Motor neuron (in vitro differentiated cells): ENCODE results near the gene ARL13A. TPM values are rescaled to one million over a fixed set of nuclear protein-coding genes. Genes with fewer than 3 reads are reported as not detected.
A peak's percentile ranks its signal among the peaks of the same experiment; 100 is the strongest.
"Not testable (repeated sequence)": the region's sequence is repeated elsewhere in the genome, so short reads cannot be mapped to it uniquely, and the experiment has no call there.

ENCODE experiments used
- ATAC-seq, 8 experiments: fragments of 200-7000 bp; cut with Tn5 transposase; replicated peaks in 6 of 8; 2 replicates each; pipeline ENCODE4 v1.8.0; 2021; ENCODE audit warnings: mild to moderate bottlenecking in 8 of 8, moderate library complexity in 8 of 8
- H3K27ac ChIP-seq, 2 donors: fragments of 250-450 bp; sonication (Bioruptor Pico); 2 replicates each; pipeline ENCODE4 v1.9.0; 2021; ENCODE audit warnings: antibody characterized with exemption in 2 of 2, mild to moderate bottlenecking in 2 of 2, moderate library complexity in 1 of 2
- H3K4me1 ChIP-seq, 2 donors: fragments of 250-450 bp; sonication (Bioruptor Pico); replicated peaks in 1 of 2; 2 replicates each; pipeline ENCODE4 v1.6.1; 2021; ENCODE audit warnings: antibody characterized with exemption in 2 of 2, mild to moderate bottlenecking in 2 of 2, moderate library complexity in 1 of 2
- H3K4me3 ChIP-seq, 5 donors: fragments of 250-450 bp; sonication (Bioruptor Pico); 2 replicates each; pipeline ENCODE4 v1.9.0; 2021; ENCODE audit warnings: antibody characterized with exemption in 5 of 5, mild to moderate bottlenecking in 5 of 5, moderate library complexity in 4 of 5
- WGBS, 10 experiments: fragments of 450-650 bp; shearing (Covaris generic); methylation state at CpG; one replicate each; pipeline ENCODE4 v1.0.0; 2022; 5-methylcytosine and 5-hydroxymethylcytosine counted together
- in situ Hi-C, 9 experiments: fragments of 400-800 bp; cut with MboI; loops; one replicate each; pipeline ENCODE4 v1.15.0; 2021; ENCODE audit warnings: low sequenced_read_pairs in 9 of 9, low pct_unique_long_range_greater_than_20kb in 2 of 9; ENCODE audit not compliant: unreplicated experiment in 9 of 9
- total RNA-seq, 8 experiments: library from RNA; unstranded; fragments of 300-600 nt; gene quantifications; 2 replicates each; pipeline versions ENCODE4 v1.2.3 to v1.2.4, GENCODE V29; 2022

ARL13A gene
- total RNA-seq, 8 experiments from 2014 or later = not detected

DNA sequence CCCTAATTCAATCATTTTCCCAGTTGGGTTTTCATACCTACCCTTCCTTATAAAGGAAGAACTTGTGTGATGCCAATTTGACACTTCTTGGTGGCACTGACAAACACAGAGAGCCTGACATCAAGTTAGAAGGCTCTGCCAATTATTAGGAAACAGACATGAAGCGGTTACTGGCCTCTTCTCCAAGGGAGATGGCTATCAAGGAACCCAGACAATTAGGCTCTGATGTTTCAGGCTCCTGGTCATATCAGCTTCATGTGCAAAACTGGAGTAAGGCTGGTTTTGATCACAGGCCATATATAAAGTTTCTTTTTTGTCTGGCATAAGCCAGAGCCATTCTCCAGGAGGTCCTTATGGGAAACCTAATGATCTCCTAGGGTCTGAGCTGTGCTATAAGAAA lies 428 bp downstream of the ARL13A start:
- in situ Hi-C loops = no loop called here
- H3K27ac ChIP-seq = no peak overlapping the region
- WGBS, 10 experiments = 60 to 100% methylated on average over 1 of the region's 1 CpG; no CpG with 5 or more reads in 8 of the 10 experiments

DNA sequence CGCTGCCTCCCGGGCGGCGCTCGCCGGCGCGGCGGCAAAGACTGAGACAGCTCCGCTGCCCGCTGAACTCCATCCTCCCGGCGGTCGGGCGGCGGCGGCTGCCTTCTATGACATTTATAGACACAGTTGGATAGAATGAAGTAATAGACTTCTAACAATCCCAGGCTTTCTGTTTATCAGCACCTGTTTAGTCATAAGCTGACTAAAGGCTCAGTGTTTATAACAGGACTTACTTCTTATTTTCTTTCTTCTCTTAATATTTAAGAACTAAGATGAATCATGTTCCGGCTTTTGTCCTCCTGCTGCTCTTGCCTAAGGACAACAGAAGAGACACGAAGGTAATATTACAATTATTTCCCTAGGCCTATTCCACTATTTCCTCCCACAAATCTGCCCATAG lies 3.9 kb downstream of the ARL13A start:
- 80 to 100% (median 91%) methylated on average over 1 to 10 of the region's 19 CpGs; no CpG with 5 or more reads in 6 of the 10 experiments for WGBS, 10 experiments
- H3K4me3 ChIP-seq = no peak overlapping the region
- H3K27ac ChIP-seq = no peak overlapping the region
- in situ Hi-C loops = no loop called here
- ATAC-seq = no peak
- no peaks in the 10 kb centered on the region for H3K4me1 ChIP-seq

More for the DNA sequence above, 428 bp downstream of the ARL13A start:
- ATAC-seq = no peak
- H3K4me1 ChIP-seq = no peaks in the 10 kb centered on the region
- H3K4me3 ChIP-seq = no peak overlapping the region

DNA sequence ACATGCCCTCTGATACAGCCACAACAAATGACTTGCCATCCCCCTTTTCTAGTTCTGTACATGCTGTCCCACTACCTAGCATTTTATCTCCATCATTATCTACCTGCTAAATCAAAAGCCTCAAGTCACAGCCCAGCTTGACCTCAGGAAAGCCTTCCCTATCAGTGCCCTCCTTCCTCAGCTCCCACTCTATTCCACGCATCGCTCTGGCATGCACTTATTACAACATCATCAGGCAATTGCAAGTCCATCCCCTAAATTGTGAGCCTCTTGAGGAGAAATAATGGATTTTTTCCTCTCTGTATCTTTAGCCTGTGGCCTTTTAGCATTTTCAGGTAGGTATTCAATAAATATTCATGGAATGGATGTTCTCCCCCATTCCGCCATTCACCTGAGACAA lies 5.7 kb downstream of the ARL13A start:
- H3K27ac ChIP-seq = no peak overlapping the region
- in situ Hi-C loops = no loop called here
- ATAC-seq = no peak
- no peaks in the 10 kb centered on the region for H3K4me1 ChIP-seq
- WGBS, 10 experiments = 61 to 100% (median 94%) methylated on average over 1 to 3 of the region's 3 CpGs; no CpG with 5 or more reads in 4 of the 10 experiments
- H3K4me3 ChIP-seq = no peak overlapping the region

DNA sequence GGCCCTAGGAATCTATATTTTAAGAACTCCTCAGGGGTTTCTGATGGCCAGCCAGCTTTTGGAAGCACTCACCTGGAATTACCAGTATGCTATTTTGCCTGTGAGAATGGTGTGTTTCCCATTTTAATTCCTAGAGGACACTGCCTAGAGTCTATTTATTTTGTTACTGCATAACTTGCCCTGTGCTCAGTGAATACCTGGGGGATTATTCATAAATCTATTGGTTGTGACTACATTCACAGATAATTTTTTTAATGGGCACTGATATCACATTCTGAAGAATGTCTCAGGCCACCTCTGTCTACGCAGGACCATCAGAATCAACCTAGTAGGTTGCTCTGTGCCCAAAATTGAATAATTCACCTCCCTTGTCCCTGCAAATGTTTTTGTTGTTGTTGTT lies 6.7 kb downstream of the ARL13A start:
- Histone ChIP-seq H3K4me1 (no peaks in the 10 kb centered on the region), H3K27ac (no peak overlapping the region), H3K4me3 (no peak overlapping the region)
- no peak for ATAC-seq
- WGBS, 10 experiments = 17 to 100% (median 82%) methylated on average over 1 of the region's 1 CpG; no CpG with 5 or more reads in 6 of the 10 experiments
- in situ Hi-C loops = no loop called here

DNA sequence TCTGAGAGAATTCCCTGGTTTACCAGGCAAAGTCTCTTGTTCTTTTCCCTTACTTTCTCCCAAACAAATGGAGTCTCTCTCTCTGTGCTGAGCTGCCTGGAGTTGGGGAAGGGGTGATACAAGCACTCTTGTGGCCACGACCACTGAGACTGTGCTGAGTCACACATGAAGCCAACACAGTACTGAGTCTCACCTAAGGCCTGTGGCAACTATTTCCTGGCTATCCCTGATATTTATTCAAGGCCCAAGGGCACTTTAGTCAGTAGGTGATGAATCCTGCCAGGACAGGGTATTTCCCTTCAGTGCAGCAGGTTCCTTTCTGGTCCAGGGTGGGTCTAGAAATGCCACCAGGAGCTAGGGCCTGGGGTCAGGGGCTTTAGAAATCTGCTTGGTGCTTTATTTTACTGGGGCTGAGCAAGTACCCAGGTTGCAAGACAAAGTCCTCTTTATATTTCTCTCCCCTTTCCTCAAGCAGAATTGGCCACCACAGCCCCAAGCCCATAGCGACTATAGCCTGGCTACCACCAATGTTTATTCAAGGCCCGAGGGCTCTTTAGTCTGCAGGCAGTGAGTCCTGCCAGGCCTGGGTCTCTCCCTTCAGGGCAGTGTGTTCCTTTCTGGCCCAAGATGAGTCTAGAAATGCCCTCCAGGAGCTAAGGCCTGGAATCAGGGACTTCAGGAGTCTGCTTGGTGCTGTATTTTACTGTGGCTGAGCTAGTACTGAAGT lies 10.5 kb downstream of the ARL13A start:
- Histone ChIP-seq H3K4me3 (no peak overlapping the region), H3K4me1 (no peaks in the 10 kb centered on the region), H3K27ac (no peak overlapping the region)
- in situ Hi-C loops = no loop called here
- ATAC-seq = no peak
- WGBS, 10 experiments = 45 to 100% methylated on average over 1 to 2 of the region's 3 CpGs; no CpG with 5 or more reads in 8 of the 10 experiments

DNA sequence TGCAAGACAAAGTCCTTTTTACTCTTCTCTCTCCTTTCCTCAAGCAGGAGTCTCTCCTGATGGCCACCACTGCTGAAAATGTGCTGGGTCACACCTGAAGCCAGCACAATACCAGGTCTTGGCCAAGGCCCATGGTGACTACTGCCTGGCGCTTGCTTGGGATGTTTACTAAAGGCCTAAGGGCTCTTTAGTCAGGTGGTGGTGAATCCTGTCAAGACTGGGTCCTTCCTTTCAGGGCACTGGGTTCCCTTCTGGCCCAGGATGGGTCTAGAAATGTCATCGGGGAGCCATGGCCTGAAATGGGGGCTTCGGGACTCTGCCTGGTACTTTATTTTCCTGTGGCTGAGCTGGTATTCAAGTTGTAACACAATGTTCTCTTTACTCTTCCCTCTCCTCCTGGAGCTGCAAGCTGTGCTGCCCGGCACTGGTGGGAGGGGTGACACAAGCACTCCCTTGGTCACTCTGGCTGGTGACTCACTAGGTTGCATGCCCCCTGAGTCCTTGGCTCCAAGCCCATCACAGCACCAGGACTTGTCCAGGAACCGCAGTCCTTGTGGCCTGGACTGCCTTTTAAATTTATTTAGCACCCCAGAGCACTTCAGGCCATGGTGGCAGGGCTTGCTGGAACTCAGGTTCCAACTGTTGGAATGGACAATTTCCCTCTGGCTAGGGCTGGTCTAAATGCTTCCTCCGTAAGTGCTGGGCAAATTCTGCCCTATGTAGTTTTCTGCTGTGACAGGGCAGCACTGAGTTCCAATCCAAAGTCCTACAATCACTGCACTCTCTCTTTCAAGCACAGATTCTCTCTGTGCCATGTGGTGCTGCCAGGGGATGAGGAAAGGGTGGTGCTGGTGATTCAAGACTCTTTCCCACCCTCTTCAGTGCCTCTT lies 11.3 kb downstream of the ARL13A start:
- Histone ChIP-seq H3K27ac (no peak overlapping the region), H3K4me3 (no peak overlapping the region), H3K4me1 (no peaks in the 10 kb centered on the region)
- WGBS, 10 experiments = 60 to 100% (median 87%) methylated on average over 1 to 4 of the region's 6 CpGs; no CpG with 5 or more reads in 6 of the 10 experiments
- in situ Hi-C loops = no loop called here
- ATAC-seq = peak in 2 of 8 experiments; percentile 67 to 87

DNA sequence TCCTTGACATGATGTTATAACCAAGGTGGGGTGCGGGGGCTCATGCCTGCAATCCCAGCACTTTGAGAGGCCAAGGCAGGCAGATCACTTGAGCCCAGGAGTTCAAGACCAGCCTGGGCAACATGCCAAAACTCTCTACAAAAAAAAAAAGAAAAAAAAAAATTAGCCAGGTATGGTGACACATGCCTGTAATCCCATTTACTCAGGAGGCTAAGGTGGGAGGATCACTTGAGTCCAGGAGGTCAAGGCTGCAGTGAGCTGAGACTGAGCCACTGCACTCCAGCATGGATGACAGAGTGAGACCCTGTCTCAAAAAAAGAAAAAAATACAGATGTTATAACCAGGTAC lies 12.0 kb downstream of the ARL13A start:
- no CpG with 5 or more reads among the region's 1 CpG for WGBS, 10 experiments
- in situ Hi-C loops, H3K4me1 ChIP-seq, H3K27ac ChIP-seq, H3K4me3 ChIP-seq, ATAC-seq: not testable (repeated sequence)

DNA sequence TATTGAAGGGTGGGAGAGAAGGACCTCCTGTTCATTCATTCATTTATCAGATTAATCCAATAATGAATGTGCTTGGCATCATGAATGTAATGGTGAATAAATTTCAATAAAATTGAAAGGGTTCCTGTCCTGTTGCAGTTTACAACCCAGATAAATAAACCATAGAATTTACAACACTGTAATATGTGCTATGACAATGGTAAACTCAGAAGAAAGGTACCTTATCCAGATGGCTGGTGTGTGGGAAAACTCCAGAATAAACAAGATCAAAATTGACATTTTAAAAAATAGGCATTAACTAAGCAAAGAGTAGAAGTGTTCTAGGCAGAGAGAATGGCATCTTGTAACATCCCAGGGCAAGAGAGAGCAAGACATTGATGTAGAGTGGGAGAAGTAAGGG lies 15.3 kb downstream of the ARL13A start:
- no peak overlapping the region for H3K4me3 ChIP-seq
- in situ Hi-C loops = no loop called here
- no peak overlapping the region for H3K27ac ChIP-seq
- no peaks in the 10 kb centered on the region for H3K4me1 ChIP-seq
- ATAC-seq = no peak

DNA sequence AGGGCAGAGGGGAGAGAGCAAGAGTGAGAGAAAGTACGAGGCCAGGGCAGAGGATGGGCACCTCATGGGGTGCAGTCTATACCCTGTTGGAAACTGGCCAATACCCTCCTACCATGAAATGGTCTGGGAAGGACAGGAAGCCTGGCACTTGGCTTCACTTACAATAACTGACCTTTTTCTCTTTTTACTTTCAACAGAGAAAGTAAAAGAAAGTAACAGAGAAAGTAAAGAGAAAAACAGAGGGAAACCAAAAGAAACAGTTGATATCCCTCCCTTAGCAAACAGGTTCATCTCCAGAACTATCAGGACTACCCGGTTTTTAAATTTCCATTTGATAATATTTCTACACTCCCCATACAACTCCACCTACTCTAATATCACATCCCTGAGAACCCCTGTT lies 20.6 kb downstream of the ARL13A start:
- Histone ChIP-seq H3K27ac (no peak overlapping the region), H3K4me1 (no peaks in the 10 kb centered on the region), H3K4me3 (no peak overlapping the region)
- in situ Hi-C loops = no loop called here
- 14 to 80% (median 36%) methylated on average over 1 to 2 of the region's 2 CpGs; no CpG with 5 or more reads in 7 of the 10 experiments for WGBS, 10 experiments
- ATAC-seq = no peak

DNA sequence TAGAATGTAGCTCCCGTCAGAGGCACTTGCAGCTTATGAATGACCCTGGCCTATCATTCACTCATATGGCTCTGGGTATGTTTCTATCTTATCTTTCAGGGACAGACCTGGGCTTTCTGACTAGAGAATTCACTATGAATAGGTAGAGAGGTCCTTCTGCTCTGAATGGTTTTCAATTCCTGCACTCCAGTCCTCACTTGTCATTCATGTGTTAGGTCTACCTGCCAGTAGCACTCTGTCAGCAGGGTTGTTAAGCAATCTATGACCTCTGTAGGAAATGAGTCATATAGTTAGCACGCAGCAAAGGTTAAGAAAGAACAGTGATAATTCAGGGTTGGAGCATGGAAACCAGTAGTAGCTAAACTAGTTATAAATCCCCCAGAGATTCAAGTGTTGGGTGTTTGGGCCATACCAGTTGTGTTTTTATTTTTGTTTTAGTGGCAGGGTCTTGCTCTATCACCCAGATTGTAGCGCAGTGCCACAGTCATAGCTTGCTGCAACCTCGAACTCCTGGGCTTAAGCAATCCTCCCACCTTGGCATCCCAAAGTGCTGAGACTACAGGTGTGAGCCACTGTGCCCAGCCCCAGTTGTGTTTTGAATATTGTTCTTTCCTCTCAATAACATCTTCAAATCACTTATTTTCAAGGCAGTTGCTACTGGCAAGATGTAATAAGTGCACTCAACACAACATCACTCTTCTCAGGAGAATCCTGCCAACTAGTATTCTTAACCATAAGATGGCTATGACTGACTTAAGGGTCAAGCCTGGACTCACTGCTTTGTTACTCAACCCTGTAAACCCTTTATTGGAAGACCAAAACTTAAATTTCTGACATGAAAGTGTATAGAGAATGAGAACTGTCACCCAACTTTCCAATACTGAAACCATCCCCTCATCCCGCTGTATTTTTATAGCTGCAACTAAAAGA lies 25.1 kb downstream of the ARL13A start:
- in situ Hi-C loops = no loop called here
- H3K4me3 ChIP-seq = no peak overlapping the region
- no peaks in the 10 kb centered on the region for H3K4me1 ChIP-seq
- WGBS, 10 experiments = 36 to 100% (median 83%) methylated on average over 1 to 4 of the region's 5 CpGs; no CpG with 5 or more reads in 6 of the 10 experiments
- no peak for ATAC-seq
- H3K27ac ChIP-seq = no peak overlapping the region

DNA sequence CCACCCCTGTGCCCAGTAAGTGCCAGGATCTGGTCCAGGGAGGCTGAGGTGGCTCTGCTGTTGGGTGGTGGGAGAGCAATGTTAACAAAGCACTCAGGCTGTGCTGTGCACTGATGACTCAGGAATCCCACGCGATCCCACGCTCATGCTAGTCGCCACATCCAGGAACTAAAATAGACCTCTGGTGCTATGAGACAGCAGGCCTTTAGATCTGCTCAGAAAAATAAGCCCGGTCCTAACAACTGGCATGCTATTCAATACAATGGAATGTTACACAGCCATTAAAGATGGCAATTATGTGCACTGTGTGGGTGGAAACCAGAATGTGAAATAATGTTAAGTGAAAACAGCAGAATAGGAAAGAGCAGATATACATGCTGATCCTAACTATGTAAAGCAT lies 26.0 kb downstream of the ARL13A start:
- H3K27ac ChIP-seq = no peak overlapping the region
- in situ Hi-C loops = no loop called here
- no peak overlapping the region for H3K4me3 ChIP-seq
- WGBS, 10 experiments = 0 to 70% (median 17%) methylated on average over 1 to 5 of the region's 5 CpGs; no CpG with 5 or more reads in 7 of the 10 experiments
- peak in 3 of 8 experiments; percentile 35 to 90 (median 74) for ATAC-seq
- H3K4me1 ChIP-seq = no peaks in the 10 kb centered on the region

DNA sequence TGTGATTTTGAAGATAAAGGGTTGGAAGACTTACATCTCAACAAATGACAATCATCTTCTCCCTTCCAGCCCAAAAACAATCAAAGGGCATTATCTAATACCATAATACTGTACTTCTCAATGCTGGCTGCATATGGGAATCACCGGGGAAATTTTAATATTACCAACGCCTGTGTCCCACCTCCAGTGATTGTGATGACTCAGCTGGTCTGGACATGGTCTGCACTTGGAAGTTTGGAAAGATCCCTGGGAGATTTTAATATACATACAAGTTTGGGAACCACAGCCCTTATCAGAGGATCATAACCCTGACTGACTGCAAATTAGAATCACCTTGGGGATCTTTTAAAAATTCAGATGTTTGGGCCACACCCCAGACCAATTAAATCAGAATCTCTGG lies 29.9 kb downstream of the ARL13A start:
- H3K27ac ChIP-seq = no peak overlapping the region
- peak in 1 of 8 experiments; percentile 44 for ATAC-seq
- in situ Hi-C loops = no loop called here
- WGBS, 10 experiments = 68 to 92% (median 80%) methylated on average over 1 to 2 of the region's 2 CpGs; no CpG with 5 or more reads in 7 of the 10 experiments
- H3K4me3 ChIP-seq = no peak overlapping the region
- H3K4me1 ChIP-seq = no peaks in the 10 kb centered on the region

DNA sequence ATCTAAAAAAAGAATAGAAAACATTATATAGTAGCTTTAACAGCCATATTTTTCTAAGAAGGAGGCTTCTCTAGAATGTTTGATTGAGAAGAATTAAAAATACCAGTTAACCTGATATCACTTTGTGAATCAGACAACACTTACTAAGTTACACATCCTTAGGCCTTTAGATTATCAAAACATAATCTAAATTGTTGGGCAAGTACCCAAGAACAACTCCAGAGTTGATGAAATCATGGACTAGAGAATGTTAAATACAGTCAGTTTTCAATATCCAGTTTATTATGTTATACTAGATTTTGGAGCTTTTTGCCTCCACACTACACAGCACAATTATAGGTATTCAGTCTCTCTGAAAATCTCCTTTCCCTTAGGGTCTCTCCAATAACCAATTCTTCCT lies 39.6 kb downstream of the ARL13A start:
- Histone ChIP-seq H3K4me3 (no peak overlapping the region), H3K4me1 (no peaks in the 10 kb centered on the region), H3K27ac (no peak overlapping the region)
- no peak for ATAC-seq
- in situ Hi-C loops = no loop called here
